Body of pancreas (tissue), 4 donors: Measurements from ENCODE around the gene ZNF563. TPM values are rescaled to one million over a fixed set of nuclear protein-coding genes. Genes with fewer than 3 reads are reported as not detected.

Source experiments
- ATAC-seq: fragments of 150-250 bp; one replicate; pipeline ENCODE4 v1.9.1; 2016
- DNase-seq, 4 donors: peaks; one replicate each; pipeline ENCODE4 v3.0.0-alpha.2; 2019
- H3K27ac ChIP-seq, 4 donors: fragments of 200-600 bp; sonication (generic); 1 replicate in 3 of 4; 2 replicates in 1 of 4; pipeline versions ENCODE4 v1.5.1 to v1.6.1; 2016 to 2019; ENCODE audit warnings: mild to moderate bottlenecking in 1 of 4, mixed read lengths in 1 of 4, moderate library complexity in 1 of 4
- H3K27me3 ChIP-seq, 2 donors: fragments of 200-600 bp; sonication (generic); one replicate each; pipeline ENCODE4 v1.6.0; 2016; ENCODE audit warnings: mild to moderate bottlenecking in 1 of 2
- H3K36me3 ChIP-seq, 2 donors: fragments of 200-600 bp; sonication (generic); replicated peaks in 1 of 2; 2 replicates each; pipeline ENCODE4 v1.5.1; 2016; ENCODE audit warnings: low read depth in 2 of 2; ENCODE audit not compliant: insufficient read depth in 1 of 2
- H3K4me1 ChIP-seq: fragments of 200-600 bp; sonication (generic); one replicate; pipeline ENCODE4 v1.6.0; 2016
- H3K4me3 ChIP-seq, 2 donors: fragments of 200-600 bp; sonication (generic); 1 replicate in 1 of 2; 2 replicates in 1 of 2; pipeline ENCODE4 v1.5.1; 2016 to 2019
- H3K9me3 ChIP-seq, 3 donors: fragments of 200-600 bp; sonication (generic); 1 replicate in 2 of 3; 2 replicates in 1 of 3; pipeline ENCODE4 v1.5.1; 2016
- POLR2A ChIP-seq, 3 donors: fragments of 450-650 bp; IDR thresholded peaks; one replicate each; pipeline ENCODE4 v1.6.1; 2016; ENCODE audit warnings: antibody characterized with exemption in 3 of 3, mild to moderate bottlenecking in 2 of 3
- WGBS, 2 donors: methylation state at CpG; one replicate each; pipeline ENCODE4 v1.1.5; 2017; 5-methylcytosine and 5-hydroxymethylcytosine counted together
- intact Hi-C: fragments of 100-400 bp; cut with DNase I; formaldehyde crosslinking; loops from one replicate; pipeline ENCODE4 v1.15.1; 2023
- total RNA-seq, 2 donors: library from RNA; depleted of rRNA; stranded (reverse); fragments of >200 nt; gene quantifications; one replicate each; pipeline ENCODE4 v1.1.0, GENCODE V29; 2016
- TF ChIP-seq, protein P1 (sequence below), 7 experiments: fragments of 450-650 bp in 4 of 7; fragments of 200-600 bp in 3 of 7; sonication (generic) in 3 of 7; IDR thresholded peaks; one replicate each; pipeline ENCODE4 v1.5.1; 2016 to 2019; ENCODE audit warnings: antibody characterized with exemption in 7 of 7

ZNF563 gene
- total RNA-seq, 2 donors from 2014 or later = 0.99 to 6.0 TPM

GRCh38 chr19:12287958-12288500 lies 45.4 kb downstream of the ZNF563 start:
- Histone ChIP-seq H3K27ac (no peak overlapping the region), H3K36me3 (no peaks in the 10 kb centered on the region), H3K4me3 (no peak overlapping the region), H3K27me3 (no peaks in the 10 kb centered on the region), H3K4me1 (peaks cover 14% of the 10 kb centered on the region), H3K9me3 (no peaks in the 10 kb centered on the region)
- no peak for DNase-seq
- WGBS, 2 donors = 67 to 72% methylated on average over 1 of the region's 1 CpG
- TF ChIP-seq POLR2A (IDR thresholded peaks at IDR 0.05) = no peak
- TF ChIP-seq, protein P1, sequence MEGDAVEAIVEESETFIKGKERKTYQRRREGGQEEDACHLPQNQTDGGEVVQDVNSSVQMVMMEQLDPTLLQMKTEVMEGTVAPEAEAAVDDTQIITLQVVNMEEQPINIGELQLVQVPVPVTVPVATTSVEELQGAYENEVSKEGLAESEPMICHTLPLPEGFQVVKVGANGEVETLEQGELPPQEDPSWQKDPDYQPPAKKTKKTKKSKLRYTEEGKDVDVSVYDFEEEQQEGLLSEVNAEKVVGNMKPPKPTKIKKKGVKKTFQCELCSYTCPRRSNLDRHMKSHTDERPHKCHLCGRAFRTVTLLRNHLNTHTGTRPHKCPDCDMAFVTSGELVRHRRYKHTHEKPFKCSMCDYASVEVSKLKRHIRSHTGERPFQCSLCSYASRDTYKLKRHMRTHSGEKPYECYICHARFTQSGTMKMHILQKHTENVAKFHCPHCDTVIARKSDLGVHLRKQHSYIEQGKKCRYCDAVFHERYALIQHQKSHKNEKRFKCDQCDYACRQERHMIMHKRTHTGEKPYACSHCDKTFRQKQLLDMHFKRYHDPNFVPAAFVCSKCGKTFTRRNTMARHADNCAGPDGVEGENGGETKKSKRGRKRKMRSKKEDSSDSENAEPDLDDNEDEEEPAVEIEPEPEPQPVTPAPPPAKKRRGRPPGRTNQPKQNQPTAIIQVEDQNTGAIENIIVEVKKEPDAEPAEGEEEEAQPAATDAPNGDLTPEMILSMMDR (IDR thresholded peaks at IDR 0.05) = no peak
- intact Hi-C loops = no loop called here
- no peak for ATAC-seq

DNA sequence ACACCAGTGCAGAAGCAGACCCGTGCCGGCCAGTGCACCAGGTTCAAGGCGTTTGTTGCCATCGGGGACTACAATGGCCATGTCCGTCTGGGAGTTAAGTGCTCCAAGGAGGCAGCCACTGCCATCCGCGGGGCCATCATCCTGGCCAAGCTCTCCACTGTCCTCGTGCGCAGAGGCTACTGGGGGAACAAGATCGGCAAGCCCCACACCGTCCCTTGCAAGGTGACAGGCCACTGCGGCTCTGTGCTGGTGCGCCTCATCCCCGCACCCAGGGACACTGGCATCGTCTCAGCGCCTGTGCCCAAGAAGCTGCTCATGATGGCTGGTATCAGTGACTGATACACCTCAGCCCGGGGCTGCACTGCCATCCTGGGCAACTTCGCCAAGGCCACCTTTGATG lies 48.8 kb downstream of the ZNF563 start:
- no peak overlapping the region for H3K27ac ChIP-seq
- H3K4me1 ChIP-seq = peaks cover 12% of the 10 kb centered on the region
- DNase-seq (no peak), ATAC-seq (no peak)
- intact Hi-C loops = no loop called here
- H3K4me3 ChIP-seq = no peak overlapping the region
- WGBS, 2 donors = 90 to 98% methylated on average over 11 to 18 of the region's 18 CpGs
- no peaks in the 10 kb centered on the region for H3K36me3 ChIP-seq
- H3K27me3 ChIP-seq = no peaks in the 10 kb centered on the region
- H3K9me3 ChIP-seq = no peaks in the 10 kb centered on the region
- TF ChIP-seq, protein P1 (IDR thresholded peaks at IDR 0.05) = no peak
- TF ChIP-seq POLR2A (IDR thresholded peaks at IDR 0.05) = no peak

DNA sequence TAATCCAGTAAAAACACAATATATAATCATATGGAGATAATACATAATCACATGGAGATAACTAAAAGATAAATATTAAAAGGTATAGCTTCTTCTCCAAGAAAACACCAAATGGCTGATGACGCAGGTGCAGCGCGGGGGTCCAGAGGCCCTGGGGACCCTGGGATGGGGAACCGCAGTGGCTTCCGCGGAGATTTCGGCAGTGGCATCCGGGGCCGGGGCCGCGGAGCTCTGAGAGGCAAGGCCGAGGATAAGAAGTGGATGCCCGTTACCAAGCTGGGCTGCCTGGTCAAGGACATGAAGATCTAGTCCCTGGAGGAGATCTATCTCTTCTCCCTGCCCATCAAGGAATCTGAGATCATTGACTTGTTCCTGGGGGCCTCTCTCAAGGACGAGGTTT lies 49.2 kb downstream of the ZNF563 start:
- H3K4me3 ChIP-seq = no peak overlapping the region
- intact Hi-C loops = no loop called here
- no peak overlapping the region for H3K27ac ChIP-seq
- H3K4me1 ChIP-seq = peaks cover 8% of the 10 kb centered on the region
- DNase-seq (no peak), ATAC-seq (no peak)
- H3K27me3 ChIP-seq = no peaks in the 10 kb centered on the region
- 97 to 99% methylated on average over 12 to 14 of the region's 14 CpGs for WGBS, 2 donors
- no peaks in the 10 kb centered on the region for H3K9me3 ChIP-seq
- no peaks in the 10 kb centered on the region for H3K36me3 ChIP-seq
- TF ChIP-seq, protein P1 (IDR thresholded peaks at IDR 0.05) = no peak
- TF ChIP-seq POLR2A (IDR thresholded peaks at IDR 0.05) = no peak

- H3K4me1 ChIP-seq = peaks cover 4% of the 10 kb centered on the region
- H3K4me3 ChIP-seq = no peak overlapping the region
- H3K36me3 ChIP-seq = peaks cover 6 to 9% of the 10 kb centered on the region in 2 donors
- WGBS, 2 donors = 94 to 98% methylated on average over 2 of the region's 2 CpGs
- ATAC-seq = no peak
- no peaks in the 10 kb centered on the region for H3K27me3 ChIP-seq
- DNase-seq = no peak
- no peak overlapping the region for H3K27ac ChIP-seq
- no peak for TF ChIP-seq POLR2A (IDR thresholded peaks at IDR 0.05)
- TF ChIP-seq, protein P1 (IDR thresholded peaks at IDR 0.05) = no peak
- H3K9me3 ChIP-seq = peaks cover 0 to 15% (median 0%) of the 10 kb centered on the region in 3 donors
- intact Hi-C loops = no loop called here
Measured at GRCh38 chr19:12278713-12279112, 54.7 kb downstream of the ZNF563 start.
